HepG2 (cell line): ENCODE data around the gene GCLM. TPM values are rescaled to one million over a fixed set of nuclear protein-coding genes. Genes with fewer than 3 reads are reported as not detected.
A peak's percentile ranks its signal among the peaks of the same experiment; 100 is the strongest.

Experiments used
- EEA1 ChIP-seq: sonication (generic); formaldehyde crosslinking; IDR thresholded peaks from 2 replicates; pipeline ENCODE4 v1.5.1; 2020; ENCODE audit warnings: mild to moderate bottlenecking, missing genetic modification reagents, borderline replicate concordance
- MATR3 ChIP-seq: sonication (generic); formaldehyde crosslinking; IDR thresholded peaks from 2 replicates; pipeline ENCODE4 v1.4.0; 2020; ENCODE audit warnings: missing genetic modification reagents
- PHF20 ChIP-seq: sonication (generic); formaldehyde crosslinking; IDR thresholded peaks from 2 replicates; pipeline ENCODE4 v1.5.0; 2020; ENCODE audit warnings: mild to moderate bottlenecking, missing genetic modification reagents
- REPIN1 ChIP-seq: sonication (generic); formaldehyde crosslinking; IDR thresholded peaks from 2 replicates; pipeline ENCODE4 v1.8.0; 2022; ENCODE audit warnings: missing genetic modification reagents, low read depth, mild to moderate bottlenecking, borderline replicate concordance
- SALL1 ChIP-seq: sonication (generic); formaldehyde crosslinking; IDR thresholded peaks from 2 replicates; pipeline ENCODE4 v1.8.0; 2022; ENCODE audit warnings: mild to moderate bottlenecking, missing genetic modification reagents
- SRSF9 ChIP-seq: fragments of 200-400 bp; formaldehyde crosslinking; IDR thresholded peaks from 2 replicates; pipeline ENCODE4 v1.6.1; 2018; ENCODE audit warnings: borderline replicate concordance, mild to moderate bottlenecking, low read depth, low read length; ENCODE audit not compliant: insufficient read depth, poor library complexity, severe bottlenecking
- TFDP1 ChIP-seq: IDR thresholded peaks from 2 replicates; pipeline ENCODE4 v1.6.1; 2016; ENCODE audit warnings: missing compliant biosample characterization, missing genetic modification reagents, borderline replicate concordance
- ZNF3 ChIP-seq: IDR thresholded peaks from 2 replicates; pipeline ENCODE4 v1.7.0; 2017; ENCODE audit warnings: inconsistent platforms
- ZNF367 ChIP-seq: sonication (generic); formaldehyde crosslinking; IDR thresholded peaks from 2 replicates; pipeline ENCODE4 v1.4.0; 2020; ENCODE audit warnings: missing genetic modification reagents, borderline replicate concordance
- polyA plus RNA-seq, 8 experiments: library from polyadenylated mRNA; depleted of rRNA in 3 of 8; stranded (reverse) in 7 of 8; unstranded in 1 of 8; fragments of >200 nt; fragmentation: Illumina TruSeq in 4 of 8; extraction: Trizol in 4 of 8; gene quantifications; 2 replicates each; pipeline versions ENCODE4 v1.2.1 to v1.2.3, GENCODE V29; 2011 to 2016; ENCODE audit warnings: low read depth in 4 of 8, missing spikeins in 1 of 8, mixed read lengths in 1 of 8; ENCODE audit not compliant: insufficient read depth in 1 of 8
- total RNA-seq, 5 experiments: library from RNA; depleted of rRNA; stranded (reverse); fragments of >200 nt; fragmentation: Illumina TruSeq; extraction: Trizol; gene quantifications; 2 replicates each; pipeline ENCODE4 v1.2.3, GENCODE V29; 2016; ENCODE audit warnings: low read depth in 1 of 5
- TF ChIP-seq, protein P1 (sequence below): sonication (generic); formaldehyde crosslinking; IDR thresholded peaks from 2 replicates; pipeline ENCODE4 v1.9.0; 2021; ENCODE audit warnings: missing genetic modification reagents, mild to moderate bottlenecking, borderline replicate concordance
- TF ChIP-seq, protein P2 (sequence below): IDR thresholded peaks from 2 replicates; pipeline ENCODE4 v1.6.1; 2016; ENCODE audit warnings: mild to moderate bottlenecking
- TF ChIP-seq, protein P3 (sequence below): sonication (generic); formaldehyde crosslinking; conservative IDR thresholded peaks from 2 replicates; pipeline ENCODE4 v1.8.0; 2022; ENCODE audit warnings: mild to moderate bottlenecking, moderate library complexity, missing genetic modification reagents
- TF ChIP-seq, protein P4 (sequence below): sonication (generic); formaldehyde crosslinking; IDR thresholded peaks from 2 replicates; pipeline ENCODE4 v1.4.0; 2020; ENCODE audit warnings: mild to moderate bottlenecking, missing genetic modification reagents, borderline replicate concordance
- TF ChIP-seq, protein P5 (sequence below): sonication (generic); formaldehyde crosslinking; IDR thresholded peaks from 2 replicates; pipeline ENCODE4 v1.4.0; 2020; ENCODE audit warnings: mild to moderate bottlenecking, missing genetic modification reagents

GCLM gene
- total and polyA plus RNA-seq, 2 of the 13 experiments (the other 11 are each of a cell fraction or from before 2014, with no cell fraction given) = 8.7 to 29.9 TPM

- TF ChIP-seq EEA1 (CRISPR knock-in tag) (no peak), REPIN1 (CRISPR knock-in tag) (no peak), SALL1 (CRISPR knock-in tag) (no peak), TFDP1 (CRISPR knock-in tag) (peak; percentile 11; the same call in 1 of the 2 replicates), ZNF367 (CRISPR knock-in tag) (0 out of 2 replicates have a peak, but pooled peaks have one; percentile 88), ZNF3 (no peak), MATR3 (CRISPR knock-in tag) (no peak), SRSF9 (no peak), PHF20 (CRISPR knock-in tag) (no peak)
- TF ChIP-seq, protein P1, sequence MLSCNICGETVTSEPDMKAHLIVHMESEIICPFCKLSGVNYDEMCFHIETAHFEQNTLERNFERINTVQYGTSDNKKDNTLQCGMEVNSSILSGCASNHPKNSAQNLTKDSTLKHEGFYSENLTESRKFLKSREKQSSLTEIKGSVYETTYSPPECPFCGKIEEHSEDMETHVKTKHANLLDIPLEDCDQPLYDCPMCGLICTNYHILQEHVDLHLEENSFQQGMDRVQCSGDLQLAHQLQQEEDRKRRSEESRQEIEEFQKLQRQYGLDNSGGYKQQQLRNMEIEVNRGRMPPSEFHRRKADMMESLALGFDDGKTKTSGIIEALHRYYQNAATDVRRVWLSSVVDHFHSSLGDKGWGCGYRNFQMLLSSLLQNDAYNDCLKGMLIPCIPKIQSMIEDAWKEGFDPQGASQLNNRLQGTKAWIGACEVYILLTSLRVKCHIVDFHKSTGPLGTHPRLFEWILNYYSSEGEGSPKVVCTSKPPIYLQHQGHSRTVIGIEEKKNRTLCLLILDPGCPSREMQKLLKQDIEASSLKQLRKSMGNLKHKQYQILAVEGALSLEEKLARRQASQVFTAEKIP (CRISPR knock-in tag) = no peak
- TF ChIP-seq, protein P2, sequence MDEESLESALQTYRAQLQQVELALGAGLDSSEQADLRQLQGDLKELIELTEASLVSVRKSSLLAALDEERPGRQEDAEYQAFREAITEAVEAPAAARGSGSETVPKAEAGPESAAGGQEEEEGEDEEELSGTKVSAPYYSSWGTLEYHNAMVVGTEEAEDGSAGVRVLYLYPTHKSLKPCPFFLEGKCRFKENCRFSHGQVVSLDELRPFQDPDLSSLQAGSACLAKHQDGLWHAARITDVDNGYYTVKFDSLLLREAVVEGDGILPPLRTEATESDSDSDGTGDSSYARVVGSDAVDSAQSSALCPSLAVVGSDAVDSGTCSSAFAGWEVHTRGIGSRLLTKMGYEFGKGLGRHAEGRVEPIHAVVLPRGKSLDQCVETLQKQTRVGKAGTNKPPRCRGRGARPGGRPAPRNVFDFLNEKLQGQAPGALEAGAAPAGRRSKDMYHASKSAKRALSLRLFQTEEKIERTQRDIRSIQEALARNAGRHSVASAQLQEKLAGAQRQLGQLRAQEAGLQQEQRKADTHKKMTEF (CRISPR knock-in tag) = peak; percentile 60
- TF ChIP-seq, protein P3, sequence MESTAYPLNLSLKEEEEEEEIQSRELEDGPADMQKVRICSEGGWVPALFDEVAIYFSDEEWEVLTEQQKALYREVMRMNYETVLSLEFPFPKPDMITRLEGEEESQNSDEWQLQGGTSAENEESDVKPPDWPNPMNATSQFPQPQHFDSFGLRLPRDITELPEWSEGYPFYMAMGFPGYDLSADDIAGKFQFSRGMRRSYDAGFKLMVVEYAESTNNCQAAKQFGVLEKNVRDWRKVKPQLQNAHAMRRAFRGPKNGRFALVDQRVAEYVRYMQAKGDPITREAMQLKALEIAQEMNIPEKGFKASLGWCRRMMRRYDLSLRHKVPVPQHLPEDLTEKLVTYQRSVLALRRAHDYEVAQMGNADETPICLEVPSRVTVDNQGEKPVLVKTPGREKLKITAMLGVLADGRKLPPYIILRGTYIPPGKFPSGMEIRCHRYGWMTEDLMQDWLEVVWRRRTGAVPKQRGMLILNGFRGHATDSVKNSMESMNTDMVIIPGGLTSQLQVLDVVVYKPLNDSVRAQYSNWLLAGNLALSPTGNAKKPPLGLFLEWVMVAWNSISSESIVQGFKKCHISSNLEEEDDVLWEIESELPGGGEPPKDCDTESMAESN (CRISPR knock-in tag) = no peak; the same call in 1 of the 2 replicates
- TF ChIP-seq, protein P4, sequence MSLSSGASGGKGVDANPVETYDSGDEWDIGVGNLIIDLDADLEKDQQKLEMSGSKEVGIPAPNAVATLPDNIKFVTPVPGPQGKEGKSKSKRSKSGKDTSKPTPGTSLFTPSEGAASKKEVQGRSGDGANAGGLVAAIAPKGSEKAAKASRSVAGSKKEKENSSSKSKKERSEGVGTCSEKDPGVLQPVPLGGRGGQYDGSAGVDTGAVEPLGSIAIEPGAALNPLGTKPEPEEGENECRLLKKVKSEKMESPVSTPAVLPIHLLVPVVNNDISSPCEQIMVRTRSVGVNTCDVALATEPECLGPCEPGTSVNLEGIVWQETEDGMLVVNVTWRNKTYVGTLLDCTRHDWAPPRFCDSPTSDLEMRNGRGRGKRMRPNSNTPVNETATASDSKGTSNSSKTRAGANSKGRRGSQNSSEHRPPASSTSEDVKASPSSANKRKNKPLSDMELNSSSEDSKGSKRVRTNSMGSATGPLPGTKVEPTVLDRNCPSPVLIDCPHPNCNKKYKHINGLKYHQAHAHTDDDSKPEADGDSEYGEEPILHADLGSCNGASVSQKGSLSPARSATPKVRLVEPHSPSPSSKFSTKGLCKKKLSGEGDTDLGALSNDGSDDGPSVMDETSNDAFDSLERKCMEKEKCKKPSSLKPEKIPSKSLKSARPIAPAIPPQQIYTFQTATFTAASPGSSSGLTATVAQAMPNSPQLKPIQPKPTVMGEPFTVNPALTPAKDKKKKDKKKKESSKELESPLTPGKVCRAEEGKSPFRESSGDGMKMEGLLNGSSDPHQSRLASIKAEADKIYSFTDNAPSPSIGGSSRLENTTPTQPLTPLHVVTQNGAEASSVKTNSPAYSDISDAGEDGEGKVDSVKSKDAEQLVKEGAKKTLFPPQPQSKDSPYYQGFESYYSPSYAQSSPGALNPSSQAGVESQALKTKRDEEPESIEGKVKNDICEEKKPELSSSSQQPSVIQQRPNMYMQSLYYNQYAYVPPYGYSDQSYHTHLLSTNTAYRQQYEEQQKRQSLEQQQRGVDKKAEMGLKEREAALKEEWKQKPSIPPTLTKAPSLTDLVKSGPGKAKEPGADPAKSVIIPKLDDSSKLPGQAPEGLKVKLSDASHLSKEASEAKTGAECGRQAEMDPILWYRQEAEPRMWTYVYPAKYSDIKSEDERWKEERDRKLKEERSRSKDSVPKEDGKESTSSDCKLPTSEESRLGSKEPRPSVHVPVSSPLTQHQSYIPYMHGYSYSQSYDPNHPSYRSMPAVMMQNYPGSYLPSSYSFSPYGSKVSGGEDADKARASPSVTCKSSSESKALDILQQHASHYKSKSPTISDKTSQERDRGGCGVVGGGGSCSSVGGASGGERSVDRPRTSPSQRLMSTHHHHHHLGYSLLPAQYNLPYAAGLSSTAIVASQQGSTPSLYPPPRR = no peak; the same call in none of the 2 replicates
- TF ChIP-seq, protein P5, sequence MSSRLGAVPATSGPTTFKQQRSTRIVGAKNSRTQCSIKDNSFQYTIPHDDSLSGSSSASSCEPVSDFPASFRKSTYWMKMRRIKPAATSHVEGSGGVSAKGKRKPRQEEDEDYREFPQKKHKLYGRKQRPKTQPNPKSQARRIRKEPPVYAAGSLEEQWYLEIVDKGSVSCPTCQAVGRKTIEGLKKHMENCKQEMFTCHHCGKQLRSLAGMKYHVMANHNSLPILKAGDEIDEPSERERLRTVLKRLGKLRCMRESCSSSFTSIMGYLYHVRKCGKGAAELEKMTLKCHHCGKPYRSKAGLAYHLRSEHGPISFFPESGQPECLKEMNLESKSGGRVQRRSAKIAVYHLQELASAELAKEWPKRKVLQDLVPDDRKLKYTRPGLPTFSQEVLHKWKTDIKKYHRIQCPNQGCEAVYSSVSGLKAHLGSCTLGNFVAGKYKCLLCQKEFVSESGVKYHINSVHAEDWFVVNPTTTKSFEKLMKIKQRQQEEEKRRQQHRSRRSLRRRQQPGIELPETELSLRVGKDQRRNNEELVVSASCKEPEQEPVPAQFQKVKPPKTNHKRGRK (CRISPR knock-in tag) = no peak
These were observed 62.8 kb downstream of the GCLM start (continued) for GRCh38 chr1:93846206-93846991.
